Measurements from ENCODE around the gene TEX47. TPM values are rescaled to one million over a fixed set of nuclear protein-coding genes. Genes with fewer than 3 reads are reported as not detected.

Gene TEX47
- total and polyA plus RNA-seq, 12 donors = not detected

- no peak overlapping the region for H3K27ac ChIP-seq
- H3K4me1 ChIP-seq (replicated peaks in 1 of 2) = peaks cover 0 to 11% of the 10 kb centered on the region in 2 donors
- intact Hi-C loops (cut with DNase I) = no loop called here
- no peaks in the 10 kb centered on the region for H3K36me3 ChIP-seq (replicated peaks in 1 of 2)
- TF ChIP-seq POLR2A (IDR thresholded peaks at IDR 0.05) = no peak
- TF ChIP-seq CTCF (IDR thresholded peaks at IDR 0.05) = no peak
- no peak overlapping the region for H3K4me3 ChIP-seq
- H3K27me3 ChIP-seq = peaks cover 47% of the 10 kb centered on the region
- WGBS, 4 donors = 23 to 30% (median 27%) methylated on average over 6 of the region's 6 CpGs
- DNase-seq = no peak
- H3K9me3 ChIP-seq (replicated peaks in 1 of 3) = no peaks in the 10 kb centered on the region
Measured at GRCh38 chr7:88760136-88760515, 35.4 kb downstream of the TEX47 start.

- peaks cover 51% of the 10 kb centered on the region for H3K27me3 ChIP-seq
- H3K27ac ChIP-seq = no peak within 1 kb of the TSS
- TF ChIP-seq CTCF (IDR thresholded peaks at IDR 0.05) = no peak
- no peak for TF ChIP-seq POLR2A (IDR thresholded peaks at IDR 0.05)
- H3K4me3 ChIP-seq = peak within 1 kb of the TSS in 1 of 4 donors; percentile 43
- H3K4me1 ChIP-seq (replicated peaks in 1 of 2) = peaks cover 0 to 11% of the 10 kb centered on the region in 2 donors
- intact Hi-C loops (cut with DNase I) = no loop called here
- WGBS, 4 donors = 2 to 14% (median 2%) methylated on average over 11 to 74 of the region's 74 CpGs
- no peaks in the 10 kb centered on the region for H3K36me3 ChIP-seq (replicated peaks in 1 of 2)
- peak in 2 of 7 donors; percentile 10 to 15 for DNase-seq
- H3K9me3 ChIP-seq (replicated peaks in 1 of 3) = no peaks in the 10 kb centered on the region
Measured at GRCh38 chr7:88759230-88760135, 36.1 kb downstream of the TEX47 start, which contains the start of gene ZNF804B. Gene ZNF804B (plus strand): TSS chr7:88759700. CDS start chr7:88759977, 277 bp downstream.

- Histone ChIP-seq H3K27ac (no peak overlapping the region), H3K27me3 (peaks cover 51% of the 10 kb centered on the region), H3K4me3 (peak overlapping the region in 1 of 4 donors; percentile 43), H3K36me3 (replicated peaks in 1 of 2) (no peaks in the 10 kb centered on the region), H3K4me1 (replicated peaks in 1 of 2) (peaks cover 0 to 11% of the 10 kb centered on the region in 2 donors), H3K9me3 (replicated peaks in 1 of 3) (no peaks in the 10 kb centered on the region)
- no peak for TF ChIP-seq POLR2A (IDR thresholded peaks at IDR 0.05)
- TF ChIP-seq CTCF (IDR thresholded peaks at IDR 0.05) = no peak
- 5 to 7% (median 6%) methylated on average over 26 to 33 of the region's 33 CpGs for WGBS, 4 donors
- DNase-seq = peak in 5 of 7 donors; percentile 13 to 32 (median 18)
- intact Hi-C loops (cut with DNase I) = no loop called here
Measured at GRCh38 chr7:88758381-88759229, 36.9 kb downstream of the TEX47 start.

DNA sequence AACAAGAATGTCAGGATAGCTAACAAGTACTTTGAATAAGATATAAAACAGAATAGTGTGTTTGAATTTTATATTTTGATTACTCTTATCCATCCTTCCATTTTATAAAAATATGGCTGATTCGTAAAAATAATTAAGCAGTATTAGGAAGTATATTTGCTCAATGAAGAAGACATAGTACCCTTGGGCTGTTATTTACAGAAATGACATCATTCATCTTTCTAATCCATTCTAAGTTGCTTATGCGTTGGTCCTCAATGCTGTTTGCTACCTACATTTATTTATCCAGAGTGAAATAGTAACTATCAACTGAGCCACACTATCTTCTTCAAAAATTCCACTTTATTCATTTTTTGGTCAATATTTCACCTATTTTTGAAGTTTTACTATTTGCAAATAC lies 38.2 kb downstream of the TEX47 start:
- DNase-seq = no peak
- no peak overlapping the region for H3K27ac ChIP-seq
- no peaks in the 10 kb centered on the region for H3K36me3 ChIP-seq (replicated peaks in 1 of 2)
- no peaks in the 10 kb centered on the region for H3K9me3 ChIP-seq (replicated peaks in 1 of 3)
- intact Hi-C loops (cut with DNase I) = no loop called here
- H3K27me3 ChIP-seq = peaks cover 45% of the 10 kb centered on the region
- no peak overlapping the region for H3K4me3 ChIP-seq
- 72 to 90% (median 80%) methylated on average over 2 of the region's 2 CpGs for WGBS, 4 donors
- TF ChIP-seq CTCF (IDR thresholded peaks at IDR 0.05) = no peak
- TF ChIP-seq POLR2A (IDR thresholded peaks at IDR 0.05) = no peak
- peaks cover 0 to 11% of the 10 kb centered on the region in 2 donors for H3K4me1 ChIP-seq (replicated peaks in 1 of 2)

Data from adrenal gland (tissue), 12 donors.